ENCODE results near the gene GIMD1. TPM values are rescaled to one million over a fixed set of nuclear protein-coding genes. Genes with fewer than 3 reads are reported as not detected.

GIMD1 gene
- polyA plus RNA-seq, 1 of the 3 experiments (the other 2 are of a cell fraction) = not detected

DNA sequence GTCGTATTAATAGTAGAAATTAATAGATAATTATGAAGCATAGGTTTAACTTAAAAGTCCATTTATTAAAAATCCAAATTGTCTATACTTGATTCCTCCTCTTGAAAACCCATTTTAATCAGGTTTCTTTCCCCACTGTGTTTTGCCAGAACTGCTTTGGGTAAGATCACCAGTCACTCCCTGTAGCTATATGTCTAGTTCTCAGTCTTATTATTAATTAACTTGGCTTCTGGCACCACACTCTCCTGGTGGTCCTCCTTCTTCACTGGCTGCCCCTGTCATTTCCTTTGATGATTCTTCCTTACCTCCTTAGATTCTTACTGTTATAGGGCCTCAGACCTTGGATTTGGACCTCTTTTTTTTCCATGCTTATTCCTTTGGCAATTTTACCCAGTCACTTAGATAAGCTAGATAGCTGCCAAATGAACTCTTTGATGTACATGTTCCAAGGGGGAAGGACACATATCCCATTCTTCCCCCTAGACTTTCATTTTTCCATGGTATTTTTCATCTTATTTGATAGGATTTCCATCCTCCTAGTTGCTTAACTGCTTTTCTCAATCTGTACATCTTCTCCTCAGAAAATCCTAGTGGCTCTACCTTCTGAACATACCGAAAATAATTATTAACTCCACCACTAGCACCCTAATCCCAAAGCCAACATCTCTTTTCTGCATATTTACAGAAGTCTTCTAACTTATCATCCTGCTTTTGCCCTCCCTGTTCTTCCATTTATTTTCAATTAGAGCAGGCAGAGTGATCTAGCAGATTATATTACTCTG is 24.5 kb downstream of the GIMD1 start:
- Histone ChIP-seq H3K36me3 (replicated peaks in 1 of 2; ENCODE audit: control insufficient read depth in 1 of 2, insufficient read depth in 2 of 2, low read length in 1 of 2) (peaks cover 25 to 52% of the 10 kb centered on the region in 2 experiments), H2AFZ (ENCODE audit: low read depth) (no peak overlapping the region), H3F3A (replicated peaks; ENCODE audit: insufficient read depth) (peaks cover 14% of the 10 kb centered on the region), H3K27ac (ENCODE audit: low read depth in 2 of 2, low read length in 1 of 2) (peak overlapping the region in 1 of 2 experiments; percentile 31; a peak in 1 of 4 replicates), H3K4me2 (no peak overlapping the region), H3K9me3 (0 out of 2 replicates have a peak, but pooled peaks cover 8% of the 10 kb centered on the region), H3K4me1 (ENCODE audit: control insufficient read depth in 1 of 2, insufficient read depth in 2 of 2, low read depth in 1 of 2, low read length in 1 of 2) (peaks cover 0 to 6% of the 10 kb centered on the region in 2 experiments; a peak in 1 of 4 replicates), H3K4me3 (ENCODE audit: low read depth in 2 of 2, low read length in 1 of 2) (no peak overlapping the region), H3K9me2 (no peaks in the 10 kb centered on the region; the same call in 1 of the 2 replicates), H4K20me1 (ENCODE audit: insufficient read depth) (no peaks in the 10 kb centered on the region), H3K27me3 (ENCODE audit: insufficient read depth) (no peaks in the 10 kb centered on the region), H3K79me2 (ENCODE audit: insufficient read depth) (peaks cover 48% of the 10 kb centered on the region), H3K9ac (no peak overlapping the region)
- no peak for DNase-seq
- no peak for TF ChIP-seq NRF1 (IDR thresholded peaks at IDR 0.05; ENCODE audit: low read depth, low read length)
- TF ChIP-seq EP300 (IDR thresholded peaks at IDR 0.05; ENCODE audit: borderline replicate concordance in 1 of 2, low read depth in 1 of 2, low read length in 1 of 2) = no peak
- no peak for TF ChIP-seq YY1 (IDR thresholded peaks at IDR 0.05; ENCODE audit: low read depth)
- TF ChIP-seq NFIC (IDR thresholded peaks at IDR 0.05; ENCODE audit: borderline replicate concordance) = no peak
- TF ChIP-seq IRF3 (IDR thresholded peaks at IDR 0.05; ENCODE audit: low read depth, low read length) = no peak
- TF ChIP-seq SMC3 (IDR thresholded peaks at IDR 0.05; ENCODE audit: low read depth, low read length) = no peak
- TF ChIP-seq, protein P1, sequence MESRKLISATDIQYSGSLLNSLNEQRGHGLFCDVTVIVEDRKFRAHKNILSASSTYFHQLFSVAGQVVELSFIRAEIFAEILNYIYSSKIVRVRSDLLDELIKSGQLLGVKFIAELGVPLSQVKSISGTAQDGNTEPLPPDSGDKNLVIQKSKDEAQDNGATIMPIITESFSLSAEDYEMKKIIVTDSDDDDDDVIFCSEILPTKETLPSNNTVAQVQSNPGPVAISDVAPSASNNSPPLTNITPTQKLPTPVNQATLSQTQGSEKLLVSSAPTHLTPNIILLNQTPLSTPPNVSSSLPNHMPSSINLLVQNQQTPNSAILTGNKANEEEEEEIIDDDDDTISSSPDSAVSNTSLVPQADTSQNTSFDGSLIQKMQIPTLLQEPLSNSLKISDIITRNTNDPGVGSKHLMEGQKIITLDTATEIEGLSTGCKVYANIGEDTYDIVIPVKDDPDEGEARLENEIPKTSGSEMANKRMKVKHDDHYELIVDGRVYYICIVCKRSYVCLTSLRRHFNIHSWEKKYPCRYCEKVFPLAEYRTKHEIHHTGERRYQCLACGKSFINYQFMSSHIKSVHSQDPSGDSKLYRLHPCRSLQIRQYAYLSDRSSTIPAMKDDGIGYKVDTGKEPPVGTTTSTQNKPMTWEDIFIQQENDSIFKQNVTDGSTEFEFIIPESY (IDR thresholded peaks at IDR 0.05; ENCODE audit: borderline replicate concordance, low read depth) = no peak
- no peak for TF ChIP-seq TAF1 (IDR thresholded peaks at IDR 0.05; ENCODE audit: borderline replicate concordance, low read depth, low read length)
- no peak for TF ChIP-seq GABPA (IDR thresholded peaks at IDR 0.05; ENCODE audit: low read depth)
- no peak for TF ChIP-seq SIN3A (IDR thresholded peaks at IDR 0.05; ENCODE audit: borderline replicate concordance, low read depth, low read length)
- TF ChIP-seq, protein P2, sequence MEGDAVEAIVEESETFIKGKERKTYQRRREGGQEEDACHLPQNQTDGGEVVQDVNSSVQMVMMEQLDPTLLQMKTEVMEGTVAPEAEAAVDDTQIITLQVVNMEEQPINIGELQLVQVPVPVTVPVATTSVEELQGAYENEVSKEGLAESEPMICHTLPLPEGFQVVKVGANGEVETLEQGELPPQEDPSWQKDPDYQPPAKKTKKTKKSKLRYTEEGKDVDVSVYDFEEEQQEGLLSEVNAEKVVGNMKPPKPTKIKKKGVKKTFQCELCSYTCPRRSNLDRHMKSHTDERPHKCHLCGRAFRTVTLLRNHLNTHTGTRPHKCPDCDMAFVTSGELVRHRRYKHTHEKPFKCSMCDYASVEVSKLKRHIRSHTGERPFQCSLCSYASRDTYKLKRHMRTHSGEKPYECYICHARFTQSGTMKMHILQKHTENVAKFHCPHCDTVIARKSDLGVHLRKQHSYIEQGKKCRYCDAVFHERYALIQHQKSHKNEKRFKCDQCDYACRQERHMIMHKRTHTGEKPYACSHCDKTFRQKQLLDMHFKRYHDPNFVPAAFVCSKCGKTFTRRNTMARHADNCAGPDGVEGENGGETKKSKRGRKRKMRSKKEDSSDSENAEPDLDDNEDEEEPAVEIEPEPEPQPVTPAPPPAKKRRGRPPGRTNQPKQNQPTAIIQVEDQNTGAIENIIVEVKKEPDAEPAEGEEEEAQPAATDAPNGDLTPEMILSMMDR (IDR thresholded peaks at IDR 0.05) = no peak
- no peak for TF ChIP-seq FOSL2 (IDR thresholded peaks at IDR 0.05; ENCODE audit: borderline replicate concordance, low read depth)
- TF ChIP-seq, protein P3, sequence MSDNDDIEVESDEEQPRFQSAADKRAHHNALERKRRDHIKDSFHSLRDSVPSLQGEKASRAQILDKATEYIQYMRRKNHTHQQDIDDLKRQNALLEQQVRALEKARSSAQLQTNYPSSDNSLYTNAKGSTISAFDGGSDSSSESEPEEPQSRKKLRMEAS (IDR thresholded peaks at IDR 0.05; ENCODE audit: low read depth) = no peak
- no peak for TF ChIP-seq JUND (IDR thresholded peaks at IDR 0.05)
- TF ChIP-seq EZH2phosphoT487 (IDR thresholded peaks at IDR 0.05; ENCODE audit: borderline replicate concordance, low read depth) = no peak
- no peak for TF ChIP-seq GATA2 (CRISPR knock-in tag; IDR thresholded peaks at IDR 0.05)
- TF ChIP-seq CHD2 (IDR thresholded peaks at IDR 0.05; ENCODE audit: low read length, partially characterized antibody) = no peak
- no peak for TF ChIP-seq RXRA (IDR thresholded peaks at IDR 0.05; ENCODE audit: borderline replicate concordance, low read depth)
- TF ChIP-seq TCF12 (IDR thresholded peaks at IDR 0.05) = no peak
- no peak for TF ChIP-seq RAD21 (IDR thresholded peaks at IDR 0.05; ENCODE audit: low read length)
- WGBS (ENCODE audit: low lambda C conversion rate) = 93% methylated on average over 2 of the region's 2 CpGs
- CTCF ChIA-PET = interaction anchor here (2.5 kb wide), 1 partner anchor 14 kb away, joined by 6 read pairs; no protein-coding TSS in a partner anchor
- POLR2A ChIA-PET = no interaction called here

Data from SK-N-SH (cell line).